SH-SY5Y (cell line): Measurements from ENCODE around the gene FKBP15.

Experiments used
- GATA2 ChIP-seq: IDR thresholded peaks from 2 replicates; pipeline ENCODE4 v1.6.1; 2011; ENCODE audit warnings: mild to moderate bottlenecking, low read depth, low read length
- GATA3 ChIP-seq: IDR thresholded peaks from 2 replicates; pipeline ENCODE4 v1.6.1; 2011; ENCODE audit warnings: low read depth, mild to moderate bottlenecking, low read length, moderate library complexity

Gene FKBP15

DNA sequence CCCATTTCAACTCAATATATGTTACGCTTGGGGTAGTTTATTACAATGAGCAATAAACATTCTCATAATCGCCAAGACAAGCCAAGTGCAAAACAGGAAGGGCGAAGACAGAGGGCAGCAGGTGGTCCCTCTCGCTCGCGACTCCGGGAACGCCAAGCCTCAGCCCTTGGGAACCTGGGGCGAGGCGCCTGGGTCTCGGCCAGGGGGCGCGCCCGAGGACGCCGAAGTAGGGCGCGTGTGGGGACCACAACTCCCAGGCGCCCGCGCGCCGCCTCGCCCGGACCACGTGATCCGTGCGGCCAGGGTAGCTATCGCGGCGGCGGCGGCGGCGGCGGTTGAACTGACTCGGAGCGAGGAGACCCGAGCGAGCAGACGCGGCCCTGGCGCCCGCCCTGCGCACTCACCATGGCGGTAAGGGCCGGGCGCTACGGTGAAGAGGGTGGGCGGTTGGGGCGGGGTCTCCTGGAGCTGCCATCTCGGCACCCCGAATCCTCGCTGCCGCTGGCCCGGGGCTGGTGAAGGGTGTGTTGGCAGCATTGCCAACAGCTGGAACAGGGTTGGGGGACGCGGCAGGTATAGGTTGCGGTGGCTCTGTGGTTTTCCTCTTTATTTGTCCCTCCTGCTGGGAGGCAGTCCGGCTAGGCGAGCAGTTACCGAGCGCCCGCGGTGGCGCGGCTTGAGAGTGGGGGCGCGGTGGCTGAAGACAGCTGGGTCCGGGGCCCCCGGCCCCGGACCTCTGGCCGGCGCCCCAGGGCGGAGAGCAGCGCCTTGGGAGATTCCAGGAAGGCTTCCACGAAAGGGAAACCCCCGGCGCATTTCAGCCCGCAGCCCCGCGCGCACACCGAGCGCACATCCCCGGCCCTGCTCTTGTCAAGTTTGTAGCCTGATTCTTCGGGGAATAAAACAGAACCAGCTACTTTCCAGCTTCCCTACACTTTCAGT, 70.1 kb downstream of the FKBP15 start, which contains the start of gene SLC31A2:
Gene SLC31A2 (plus strand): TSS at position 338 of the 942 bp plus-strand sequence. CDS start 68 bp downstream, at position 406.
- TF ChIP-seq GATA2 (no peak), GATA3 (no peak)

DNA sequence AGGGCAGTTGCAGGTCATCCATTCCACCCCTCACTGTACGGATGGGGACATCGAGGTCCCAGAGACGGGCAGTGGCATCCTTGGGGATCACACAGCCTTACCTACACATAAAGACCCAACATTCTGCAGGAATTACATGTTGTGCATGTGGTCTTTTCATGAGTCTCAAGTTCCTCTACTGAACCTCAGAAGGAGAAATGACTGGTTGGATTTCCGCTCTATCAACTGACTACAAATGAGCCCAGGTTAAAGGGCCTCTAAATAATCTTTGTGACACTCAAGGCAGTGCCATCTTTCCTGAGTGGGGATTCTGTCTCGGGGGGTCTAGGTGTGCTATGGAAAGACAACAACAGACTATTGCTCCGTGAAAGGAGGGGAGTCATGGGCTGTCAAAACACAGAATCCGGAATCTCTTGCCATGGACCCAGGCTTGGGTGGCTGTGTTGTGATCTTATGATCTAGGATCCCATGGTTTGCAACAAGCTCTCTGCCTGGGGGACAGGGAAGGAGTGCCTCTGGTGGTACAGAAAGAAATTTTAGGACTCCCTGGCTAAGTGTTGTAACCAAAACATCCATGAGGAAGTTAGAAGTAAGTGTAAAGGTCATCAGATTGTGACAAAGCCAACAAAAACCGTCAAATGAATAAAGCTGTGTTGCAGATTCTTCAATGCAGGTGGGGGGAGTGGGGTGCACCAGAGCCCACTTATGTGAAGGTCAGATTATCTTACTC, 72.1 kb downstream of the FKBP15 start:
- no peak for TF ChIP-seq GATA2
- no peak for TF ChIP-seq GATA3

DNA sequence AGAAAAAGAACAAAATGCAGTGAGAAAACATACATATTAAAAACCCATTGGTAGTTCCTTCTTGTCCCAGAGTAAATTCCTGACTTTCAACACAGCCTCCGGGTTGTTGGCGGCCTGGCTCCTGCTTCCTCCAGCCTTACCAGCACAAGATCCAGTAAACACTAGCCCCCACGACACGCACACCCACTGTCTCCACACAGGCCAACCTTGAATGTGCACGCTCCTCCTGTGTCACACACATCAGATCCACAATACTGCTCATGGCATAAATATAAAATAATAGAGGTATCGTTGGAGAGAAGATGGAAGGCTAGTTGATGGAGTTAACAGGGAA, 72.7 kb downstream of the FKBP15 start:
- TF ChIP-seq GATA2: no peak
- TF ChIP-seq GATA3: no peak

- TF ChIP-seq GATA3 (no peak), GATA2 (no peak)
Measured at GRCh38 chr9:113143432-113144227, 77.4 kb downstream of the FKBP15 start.

DNA sequence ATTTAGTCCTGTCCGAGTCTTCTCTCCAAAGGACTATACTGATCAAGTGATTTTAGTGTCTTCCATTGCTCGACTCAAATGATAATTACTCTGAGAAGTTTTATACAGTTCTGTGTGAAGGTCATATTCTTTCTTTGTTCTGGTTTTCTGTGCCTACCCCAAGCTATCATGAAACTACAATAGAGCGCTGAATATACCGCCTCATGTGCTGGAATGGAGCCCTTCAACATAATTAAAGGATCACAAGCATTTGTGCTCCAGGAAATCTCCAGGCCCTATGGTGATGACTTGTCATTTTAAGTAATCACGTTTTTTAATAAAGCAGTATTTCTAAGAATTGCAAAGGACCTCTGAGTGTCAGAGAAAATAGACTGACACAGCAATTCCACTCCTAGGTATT, 81.1 kb downstream of the FKBP15 start:
- TF ChIP-seq GATA2: no peak
- no peak for TF ChIP-seq GATA3

DNA sequence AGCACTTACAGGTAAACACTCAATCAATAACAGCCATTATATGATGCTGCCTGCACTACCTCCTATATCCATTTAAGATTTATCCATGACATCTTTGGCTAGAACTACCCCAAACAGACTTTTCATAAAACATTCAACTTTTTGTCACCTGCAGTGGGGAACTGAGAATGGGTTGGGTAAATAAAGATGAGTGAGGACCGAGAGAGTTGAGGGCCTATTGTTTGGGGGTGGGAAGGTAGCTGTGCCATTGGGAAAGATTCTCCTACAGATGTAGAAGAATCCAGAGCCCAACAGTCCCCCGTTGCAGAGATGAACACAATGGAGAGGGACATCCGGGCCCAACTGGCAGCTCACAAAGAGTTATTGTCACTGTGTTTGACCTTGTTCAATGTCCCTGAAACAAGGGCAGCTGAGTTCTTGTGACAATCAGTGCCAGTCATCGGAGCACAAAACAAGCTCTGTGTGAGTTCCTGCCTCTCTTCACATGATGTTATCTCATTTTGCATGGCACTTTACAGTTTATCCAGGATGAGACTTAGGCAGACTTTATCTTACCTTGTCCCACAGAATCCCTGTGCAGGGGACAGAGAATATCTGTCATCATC, 81.8 kb downstream of the FKBP15 start:
- TF ChIP-seq GATA2 (no peak), GATA3 (no peak)

DNA sequence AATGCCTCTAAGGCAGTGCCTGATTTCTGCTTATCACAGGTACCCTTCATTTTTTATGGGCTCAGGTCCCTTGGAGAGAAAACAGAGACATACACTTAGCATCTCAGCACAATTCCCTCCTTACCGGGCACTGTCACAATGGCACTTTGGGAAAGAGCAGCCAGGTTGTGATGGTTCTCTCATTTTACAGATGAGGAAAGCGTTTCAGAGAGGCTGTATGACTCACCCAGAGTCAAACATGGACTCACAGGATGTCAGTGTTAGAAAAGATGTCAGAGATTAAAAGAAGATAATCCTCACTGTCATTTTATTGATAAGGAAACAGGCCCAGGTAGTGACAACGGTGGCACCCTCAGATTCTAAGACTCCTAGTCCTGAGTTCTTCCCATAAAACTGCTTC, 82.3 kb downstream of the FKBP15 start:
- TF ChIP-seq GATA2 (no peak), GATA3 (no peak)

DNA sequence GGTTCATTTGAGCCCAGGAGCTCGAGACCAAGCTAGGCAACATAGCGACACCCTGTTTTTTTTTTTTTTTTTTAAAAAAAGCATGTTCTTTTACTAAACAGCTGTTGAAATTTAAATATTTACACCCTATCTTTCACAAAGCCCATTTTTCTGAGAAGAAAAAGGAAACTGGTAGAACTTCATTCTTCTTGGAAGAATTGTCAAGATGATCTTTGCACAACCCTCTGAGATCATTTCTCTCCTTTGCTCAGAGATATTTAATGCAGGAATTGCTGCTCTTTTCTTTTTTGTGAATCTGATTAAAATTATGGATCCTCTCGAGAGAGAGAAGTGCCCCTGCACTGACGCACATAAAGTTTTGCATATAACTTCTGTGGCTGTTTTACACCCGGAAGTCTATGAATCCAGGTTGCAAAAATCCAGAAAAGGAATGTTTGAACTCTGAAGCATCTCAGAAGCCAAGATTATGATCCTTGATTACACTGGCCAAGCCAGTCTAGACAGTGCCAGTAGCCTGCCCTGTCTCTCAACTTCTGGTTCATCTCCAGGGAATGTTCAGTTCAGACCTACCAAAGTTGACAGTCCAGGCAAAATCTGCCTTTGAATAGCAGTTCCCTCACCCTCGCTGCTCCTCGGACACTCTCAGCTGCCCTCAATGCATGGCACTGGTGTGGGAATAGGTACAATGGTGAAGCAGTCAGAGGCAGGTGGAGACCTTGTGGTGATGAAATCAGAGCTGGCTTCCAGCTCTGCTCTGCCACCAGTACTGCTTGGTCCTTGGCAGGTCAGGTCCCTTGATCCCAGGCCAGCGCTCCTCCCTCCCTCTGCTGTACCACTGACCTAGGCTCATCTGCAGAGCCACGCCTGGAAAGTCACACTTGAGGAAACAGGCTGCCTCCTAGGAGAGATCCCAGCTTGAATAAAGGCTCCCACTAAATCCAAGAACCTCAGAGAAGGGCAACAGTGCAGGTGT, 83.6 kb downstream of the FKBP15 start:
- no peak for TF ChIP-seq GATA2
- TF ChIP-seq GATA3: no peak

GRCh38 chr9:113131689-113132151, 89.4 kb downstream of the FKBP15 start:
- TF ChIP-seq GATA2 (no peak), GATA3 (no peak)

GRCh38 chr9:113129884-113130283, 91.2 kb downstream of the FKBP15 start:
- no peak for TF ChIP-seq GATA3
- TF ChIP-seq GATA2: no peak

- TF ChIP-seq GATA2 (no peak), GATA3 (no peak)
Measured at GRCh38 chr9:113129466-113129865, 91.6 kb downstream of the FKBP15 start.

DNA sequence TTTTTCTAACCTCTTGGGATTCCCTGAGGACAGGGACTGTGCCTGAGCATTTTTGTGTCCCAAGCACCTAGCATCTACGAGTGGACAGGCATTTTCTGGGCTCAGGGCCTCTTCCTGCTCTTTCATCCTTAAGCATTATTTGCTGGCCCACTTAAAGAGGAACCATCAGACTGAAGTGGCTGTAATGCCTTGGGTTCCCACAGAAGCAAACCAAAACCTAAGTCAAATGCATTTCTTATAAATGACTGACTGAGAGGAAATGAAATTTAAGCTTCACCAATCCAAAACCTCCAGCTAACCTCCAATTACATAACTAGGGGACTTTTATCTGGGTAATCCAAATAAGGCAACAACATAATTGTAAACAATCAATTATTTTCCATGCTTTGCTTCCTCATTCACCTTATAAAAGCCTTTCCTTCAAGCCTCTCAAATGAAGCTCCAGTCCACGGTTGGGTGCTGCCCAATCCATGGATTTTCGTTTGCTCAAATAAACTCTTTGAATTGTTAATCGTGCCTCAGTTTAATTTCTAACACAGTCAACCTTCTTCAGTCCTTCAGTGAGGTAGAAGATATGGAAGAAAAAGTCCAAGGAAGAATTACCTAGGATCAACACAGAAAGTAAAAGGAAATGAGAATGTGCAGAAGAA, 95.6 kb downstream of the FKBP15 start:
- TF ChIP-seq GATA3 (no peak), GATA2 (no peak)
